ENCODE results near the gene IGSF9B.

GRCh38 chr11:133904818-133905515, 51.8 kb downstream of the IGSF9B start:
- TF ChIP-seq CTCF (IDR thresholded peaks at IDR 0.05) (no peak), POLR2A (IDR thresholded peaks at IDR 0.05) (no peak)

All from heart left ventricle (tissue), 13 donors.